Progenitor cell of endocrine pancreas (in vitro differentiated cells): ENCODE data around the gene TNIK. TPM values are rescaled to one million over a fixed set of nuclear protein-coding genes. Genes with fewer than 3 reads are reported as not detected.

ENCODE experiments used
- DNase-seq: peaks from one replicate; pipeline ENCODE4 v3.0.0; 2021; ENCODE audit warnings: low spot score; ENCODE audit not compliant: unreplicated experiment
- H3K27ac Mint-ChIP-seq: 2 replicates; pipeline ENCODE4 v1.8.0; 2021; ENCODE audit warnings: mild to moderate bottlenecking, moderate library complexity, mixed read lengths
- H3K27me3 Mint-ChIP-seq: 2 replicates; pipeline ENCODE4 v1.8.0; 2021; ENCODE audit warnings: mixed read lengths
- H3K36me3 Mint-ChIP-seq: 2 replicates; pipeline ENCODE4 v1.8.0; 2022; ENCODE audit warnings: mixed read lengths; ENCODE audit not compliant: insufficient read depth
- H3K4me1 Mint-ChIP-seq: 2 replicates; pipeline ENCODE4 v1.8.0; 2021; ENCODE audit warnings: low read depth, mixed read lengths
- H3K4me3 Mint-ChIP-seq: 2 replicates; pipeline ENCODE4 v1.8.0; 2021; ENCODE audit warnings: low read depth, mild to moderate bottlenecking, moderate library complexity, mixed read lengths
- H3K9me3 Mint-ChIP-seq: 2 replicates; pipeline ENCODE4 v1.8.0; 2021; ENCODE audit warnings: low read depth, mixed read lengths
- total RNA-seq: library from RNA; stranded (reverse); gene quantifications from 2 replicates; pipeline ENCODE4 v1.2.1, GENCODE V29; 2021
- TF ChIP-seq, protein P1 (sequence below): fragments of 200-600 bp; sonication (generic); IDR thresholded peaks from one replicate; pipeline ENCODE4 v1.5.0; 2021; ENCODE audit warnings: antibody characterized with exemption, mild to moderate bottlenecking; ENCODE audit not compliant: unreplicated experiment

TNIK gene
- total RNA-seq, 1 donor from 2014 or later, result 15.7 TPM

DNA sequence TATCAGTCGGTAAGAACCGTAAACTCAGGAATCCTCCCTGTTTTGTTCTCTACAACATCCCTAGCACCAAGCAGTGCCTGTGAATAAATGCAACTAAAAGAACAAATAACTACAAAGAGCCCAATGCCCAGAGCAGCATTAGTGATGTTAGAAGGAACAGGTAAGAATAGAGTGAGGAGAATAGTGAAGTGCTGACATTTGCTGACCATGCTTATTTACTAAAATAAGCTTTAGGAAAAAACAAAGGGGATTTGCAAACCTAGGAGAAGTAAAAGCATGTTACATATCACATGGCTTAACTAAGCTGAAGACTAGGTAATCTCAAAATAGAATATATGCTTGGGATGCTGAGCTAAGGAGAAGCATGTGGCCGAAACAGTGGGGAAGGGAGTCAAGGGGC lies 247.6 kb downstream of the TNIK start:
- H3K27ac Mint-ChIP-seq, result no peak overlapping the region
- no peaks in the 10 kb centered on the region for H3K9me3 Mint-ChIP-seq
- H3K36me3 Mint-ChIP-seq, result no peaks in the 10 kb centered on the region
- H3K4me1 Mint-ChIP-seq, result no peaks in the 10 kb centered on the region
- TF ChIP-seq, protein P1, sequence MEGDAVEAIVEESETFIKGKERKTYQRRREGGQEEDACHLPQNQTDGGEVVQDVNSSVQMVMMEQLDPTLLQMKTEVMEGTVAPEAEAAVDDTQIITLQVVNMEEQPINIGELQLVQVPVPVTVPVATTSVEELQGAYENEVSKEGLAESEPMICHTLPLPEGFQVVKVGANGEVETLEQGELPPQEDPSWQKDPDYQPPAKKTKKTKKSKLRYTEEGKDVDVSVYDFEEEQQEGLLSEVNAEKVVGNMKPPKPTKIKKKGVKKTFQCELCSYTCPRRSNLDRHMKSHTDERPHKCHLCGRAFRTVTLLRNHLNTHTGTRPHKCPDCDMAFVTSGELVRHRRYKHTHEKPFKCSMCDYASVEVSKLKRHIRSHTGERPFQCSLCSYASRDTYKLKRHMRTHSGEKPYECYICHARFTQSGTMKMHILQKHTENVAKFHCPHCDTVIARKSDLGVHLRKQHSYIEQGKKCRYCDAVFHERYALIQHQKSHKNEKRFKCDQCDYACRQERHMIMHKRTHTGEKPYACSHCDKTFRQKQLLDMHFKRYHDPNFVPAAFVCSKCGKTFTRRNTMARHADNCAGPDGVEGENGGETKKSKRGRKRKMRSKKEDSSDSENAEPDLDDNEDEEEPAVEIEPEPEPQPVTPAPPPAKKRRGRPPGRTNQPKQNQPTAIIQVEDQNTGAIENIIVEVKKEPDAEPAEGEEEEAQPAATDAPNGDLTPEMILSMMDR, result no peak
- DNase-seq, result no peak
- no peaks in the 10 kb centered on the region for H3K27me3 Mint-ChIP-seq
- H3K4me3 Mint-ChIP-seq, result no peak overlapping the region

GRCh38 chr3:171206283-171206682 lies 253.9 kb downstream of the TNIK start:
- no peak for DNase-seq
- TF ChIP-seq, protein P1, result no peak
- Mint-ChIP-seq H3K4me3 (no peak overlapping the region), H3K4me1 (no peaks in the 10 kb centered on the region), H3K27me3 (no peaks in the 10 kb centered on the region), H3K9me3 (no peaks in the 10 kb centered on the region), H3K27ac (no peak overlapping the region), H3K36me3 (no peaks in the 10 kb centered on the region)

- Mint-ChIP-seq H3K27me3 (no peaks in the 10 kb centered on the region), H3K36me3 (no peaks in the 10 kb centered on the region), H3K9me3 (no peaks in the 10 kb centered on the region), H3K27ac (no peak overlapping the region), H3K4me1 (peaks cover under 1% of the 10 kb centered on the region), H3K4me3 (no peak overlapping the region)
- DNase-seq, result no peak
- TF ChIP-seq, protein P1, result no peak
These were observed 255.3 kb downstream of the TNIK start for GRCh38 chr3:171204942-171205341.

- no peak for DNase-seq
- Mint-ChIP-seq H3K4me3 (no peak overlapping the region), H3K4me1 (peaks cover 5% of the 10 kb centered on the region), H3K9me3 (peaks cover 3% of the 10 kb centered on the region), H3K27ac (no peak overlapping the region), H3K36me3 (no peaks in the 10 kb centered on the region), H3K27me3 (no peaks in the 10 kb centered on the region)
- TF ChIP-seq, protein P1, result no peak
These were observed 258.4 kb downstream of the TNIK start for GRCh38 chr3:171201825-171202224.

GRCh38 chr3:171200750-171201088 lies 259.5 kb downstream of the TNIK start:
- Mint-ChIP-seq H3K9me3 (peaks cover 3% of the 10 kb centered on the region), H3K4me1 (peaks cover 5% of the 10 kb centered on the region), H3K4me3 (no peak overlapping the region), H3K36me3 (no peaks in the 10 kb centered on the region), H3K27ac (no peak overlapping the region), H3K27me3 (no peaks in the 10 kb centered on the region)
- TF ChIP-seq, protein P1, result no peak
- no peak for DNase-seq
